GM12875 (cell line): Measurements from ENCODE around the gene MCF2L.

Experiments used
- H3K4me3 ChIP-seq: one replicate; pipeline ENCODE4 v1.5.1; 2011; ENCODE audit warnings: low read depth, low read length, control low read depth
- TF ChIP-seq, protein P1 (sequence below): IDR thresholded peaks from 2 replicates; pipeline ENCODE4 v1.5.1; 2011; ENCODE audit warnings: low read depth, mild to moderate bottlenecking, control low read depth, inconsistent platforms, low read length, moderate library complexity, borderline replicate concordance; ENCODE audit not compliant: insufficient read depth

Gene MCF2L

DNA sequence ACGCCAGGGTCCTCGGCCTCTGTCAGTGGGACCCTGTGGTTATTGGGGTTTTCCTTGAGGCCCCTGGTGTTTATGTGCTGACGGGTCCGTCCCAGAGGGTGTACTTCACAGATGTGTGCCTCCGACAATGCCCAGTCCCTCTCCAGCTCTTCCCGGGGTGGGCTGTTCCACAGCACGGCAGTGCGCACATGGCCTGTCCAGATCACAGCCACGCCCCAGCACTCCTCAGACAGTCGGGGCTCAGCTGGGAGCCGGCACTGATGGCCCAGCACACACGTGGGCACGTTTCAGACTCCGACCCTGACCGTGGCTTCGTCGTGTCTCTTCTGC, 119.6 kb downstream of the MCF2L start:
- no peak overlapping the region for H3K4me3 ChIP-seq
- TF ChIP-seq, protein P1, sequence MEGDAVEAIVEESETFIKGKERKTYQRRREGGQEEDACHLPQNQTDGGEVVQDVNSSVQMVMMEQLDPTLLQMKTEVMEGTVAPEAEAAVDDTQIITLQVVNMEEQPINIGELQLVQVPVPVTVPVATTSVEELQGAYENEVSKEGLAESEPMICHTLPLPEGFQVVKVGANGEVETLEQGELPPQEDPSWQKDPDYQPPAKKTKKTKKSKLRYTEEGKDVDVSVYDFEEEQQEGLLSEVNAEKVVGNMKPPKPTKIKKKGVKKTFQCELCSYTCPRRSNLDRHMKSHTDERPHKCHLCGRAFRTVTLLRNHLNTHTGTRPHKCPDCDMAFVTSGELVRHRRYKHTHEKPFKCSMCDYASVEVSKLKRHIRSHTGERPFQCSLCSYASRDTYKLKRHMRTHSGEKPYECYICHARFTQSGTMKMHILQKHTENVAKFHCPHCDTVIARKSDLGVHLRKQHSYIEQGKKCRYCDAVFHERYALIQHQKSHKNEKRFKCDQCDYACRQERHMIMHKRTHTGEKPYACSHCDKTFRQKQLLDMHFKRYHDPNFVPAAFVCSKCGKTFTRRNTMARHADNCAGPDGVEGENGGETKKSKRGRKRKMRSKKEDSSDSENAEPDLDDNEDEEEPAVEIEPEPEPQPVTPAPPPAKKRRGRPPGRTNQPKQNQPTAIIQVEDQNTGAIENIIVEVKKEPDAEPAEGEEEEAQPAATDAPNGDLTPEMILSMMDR = no peak

DNA sequence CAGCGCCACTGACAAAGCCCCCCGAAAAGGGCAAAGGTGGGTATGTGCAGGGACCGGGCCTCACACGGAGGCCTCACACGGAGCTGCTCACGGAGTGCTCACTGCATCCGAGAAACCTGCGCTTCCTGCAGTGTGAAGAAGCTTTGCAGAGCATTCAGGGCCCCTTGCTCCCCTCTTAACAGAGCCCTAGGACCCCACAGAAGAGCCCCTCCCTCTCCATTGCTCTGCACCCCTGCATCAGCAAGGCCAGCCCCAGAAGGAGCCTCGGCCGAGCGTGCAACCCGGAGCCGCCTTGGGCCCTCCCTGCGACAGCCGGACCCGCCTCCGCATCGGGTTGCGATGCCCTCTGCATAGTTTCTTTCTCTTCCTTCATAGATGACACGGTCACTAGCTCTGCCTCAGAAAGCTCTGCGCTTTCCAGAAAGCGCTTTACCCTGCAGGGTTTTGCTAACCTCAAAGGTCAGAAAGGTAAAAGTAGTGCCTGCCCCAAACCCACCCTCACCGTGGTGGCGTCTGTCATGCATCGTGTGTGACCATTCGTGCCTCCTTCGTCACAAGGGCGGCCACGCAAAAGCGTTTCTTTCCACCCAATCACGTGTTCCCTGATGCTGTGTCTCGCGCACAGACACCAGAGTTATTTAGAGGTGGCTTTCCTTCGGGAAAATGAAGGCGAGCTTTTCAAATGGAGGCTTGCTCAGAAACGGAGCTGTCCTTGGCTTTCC, 120.8 kb downstream of the MCF2L start:
- H3K4me3 ChIP-seq = no peak overlapping the region
- TF ChIP-seq, protein P1 = no peak

DNA sequence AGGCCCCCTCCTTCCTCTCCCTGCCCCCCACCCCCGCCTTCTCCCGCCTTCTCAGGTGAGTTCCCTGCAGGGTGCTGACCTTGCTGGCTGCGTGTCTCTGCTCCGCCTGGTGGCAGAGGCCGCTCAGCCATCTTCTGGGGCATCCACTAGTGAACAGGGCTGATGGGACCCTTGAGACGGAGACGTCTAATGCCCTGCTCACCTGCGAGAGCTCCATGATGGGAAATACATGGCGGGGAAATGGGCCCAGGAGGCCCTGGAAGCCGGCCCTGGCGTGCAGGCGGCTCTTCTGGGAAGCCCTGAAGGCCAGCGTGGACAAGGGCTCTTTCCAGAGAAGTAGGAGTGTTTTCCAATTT, 121.4 kb downstream of the MCF2L start:
- no peak overlapping the region for H3K4me3 ChIP-seq
- TF ChIP-seq, protein P1 = no peak

DNA sequence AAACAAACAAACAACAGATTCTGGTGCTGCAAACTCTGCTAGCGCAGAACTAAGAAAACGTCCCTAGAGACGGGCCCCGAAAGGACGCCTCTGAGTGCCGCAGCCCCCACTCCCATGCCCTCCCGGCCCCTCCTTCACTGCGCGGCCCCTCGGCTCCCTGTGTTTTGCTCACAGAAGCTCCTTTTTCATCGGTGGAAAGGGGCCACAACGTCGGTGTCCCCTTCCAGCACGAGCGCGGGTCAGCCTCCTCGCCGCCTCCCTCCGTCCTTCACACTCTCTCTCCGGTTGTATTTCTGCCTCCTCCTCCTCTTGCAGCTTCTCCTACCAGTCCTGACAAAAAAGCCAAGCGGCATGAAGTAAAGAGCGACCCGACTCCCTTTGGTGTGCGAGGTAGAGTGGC, 121.8 kb downstream of the MCF2L start:
- TF ChIP-seq, protein P1 = no peak
- no peak overlapping the region for H3K4me3 ChIP-seq

DNA sequence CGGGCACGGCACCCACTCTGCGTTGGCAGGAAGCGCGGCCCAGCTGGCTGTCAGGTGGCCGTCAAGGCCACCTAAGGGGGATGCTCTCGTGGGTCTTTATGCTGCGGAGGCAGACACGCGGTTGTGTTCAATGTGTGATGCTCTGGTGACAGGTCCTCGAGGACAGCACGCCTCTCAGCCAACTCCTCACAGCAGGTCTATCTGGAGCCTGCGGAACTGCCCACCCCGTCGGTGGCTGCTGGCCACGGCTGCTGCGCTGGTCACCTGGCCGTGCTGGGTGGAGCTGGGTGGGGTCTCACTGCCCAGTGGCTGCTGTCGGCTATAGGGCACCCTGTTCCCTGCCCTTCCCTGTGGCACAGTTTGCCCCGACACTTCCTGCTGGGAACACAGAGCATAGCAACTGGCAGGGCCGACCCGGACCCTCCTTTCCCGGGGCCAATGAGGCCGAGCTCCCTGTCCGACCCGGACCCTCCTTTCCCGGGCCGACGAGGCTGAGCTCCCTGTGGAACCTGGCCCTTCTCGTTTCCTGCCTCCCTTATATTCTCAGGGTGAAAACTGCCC, 122.3 kb downstream of the MCF2L start:
- no peak overlapping the region for H3K4me3 ChIP-seq
- TF ChIP-seq, protein P1 = no peak

DNA sequence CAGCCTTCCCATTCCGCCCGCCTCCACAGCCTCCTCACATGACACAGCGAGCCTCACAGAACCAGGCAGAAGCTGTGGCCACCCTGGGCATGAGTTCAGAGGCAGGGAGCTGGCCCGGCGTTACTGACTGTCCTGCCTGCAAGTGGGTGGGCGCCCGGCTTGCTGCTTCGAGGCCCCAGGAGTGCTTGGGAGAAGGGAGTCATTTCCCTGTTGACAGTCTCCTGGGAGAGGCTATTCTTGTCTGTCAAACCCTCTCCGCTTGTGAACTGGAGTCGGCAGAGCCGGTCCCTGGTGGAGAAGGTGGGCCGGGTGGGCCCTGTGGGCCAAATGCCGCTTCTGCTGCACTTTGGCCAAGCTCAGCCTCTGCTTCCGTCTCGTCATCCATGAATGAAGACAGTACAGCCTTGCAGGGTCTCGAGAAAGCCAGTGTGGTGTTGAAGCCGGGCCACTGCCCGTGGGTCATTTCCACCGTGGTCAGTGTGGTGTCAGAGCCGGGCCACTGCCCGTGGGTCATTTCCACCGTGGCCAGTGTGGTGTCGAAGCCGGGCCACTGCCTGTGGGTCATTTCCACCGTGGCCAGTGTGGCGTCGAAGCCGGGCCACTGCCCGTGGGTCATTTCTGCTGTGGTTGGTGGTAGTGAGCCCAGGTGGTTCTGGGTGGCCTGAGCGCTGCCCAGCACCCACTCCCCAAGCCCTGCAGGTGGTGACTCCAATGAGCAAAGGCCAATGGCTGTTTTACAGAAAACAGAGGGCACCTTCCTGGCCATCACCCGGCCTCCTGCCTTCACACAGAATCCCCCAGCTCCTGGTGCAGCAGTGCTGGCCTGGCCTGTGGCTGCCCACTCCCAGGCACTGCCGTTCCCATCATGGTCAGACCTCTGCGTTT, 123.1 kb downstream of the MCF2L start:
- no peak overlapping the region for H3K4me3 ChIP-seq
- TF ChIP-seq, protein P1 = no peak
